HAP-1 (cell line): Measurements from ENCODE around the gene MADCAM1.

Source experiments
- DNase-seq, 2 experiments: peaks; one replicate each; pipeline ENCODE4 v3.0.0-alpha.2; 2016 to 2020; ENCODE audit warnings: low spot score in 2 of 2
- H3K27me3 ChIP-seq: fragments of 250-450 bp; sonication (Bioruptor Pico); 2 replicates; pipeline ENCODE4 v1.5.1; 2020; ENCODE audit warnings: low read depth, mild to moderate bottlenecking, moderate library complexity
- H3K36me3 ChIP-seq: fragments of 250-450 bp; sonication (Bioruptor Pico); replicated peaks from 2 replicates; pipeline ENCODE4 v1.5.1; 2020; ENCODE audit warnings: mild to moderate bottlenecking
- H3K4me1 ChIP-seq: fragments of 250-450 bp; sonication (Bioruptor Pico); 2 replicates; pipeline ENCODE4 v1.5.1; 2020; ENCODE audit warnings: mild to moderate bottlenecking
- H3K4me3 ChIP-seq: fragments of 250-450 bp; sonication (Bioruptor Pico); 2 replicates; pipeline ENCODE4 v1.5.1; 2020; ENCODE audit warnings: mild to moderate bottlenecking, moderate library complexity
- H3K9me3 ChIP-seq: fragments of 250-450 bp; sonication (Bioruptor Pico); 2 replicates; pipeline ENCODE4 v1.5.1; 2020; ENCODE audit warnings: mild to moderate bottlenecking, moderate library complexity
- in situ Hi-C: fragments of 300-500 bp; cut with MboI; formaldehyde crosslinking; loops from 3 replicates; pipeline ENCODE4 v1.14.3; 2020; ENCODE audit warnings: low sequenced_read_pairs, inconsistent platforms, mixed read lengths

Gene MADCAM1

DNA sequence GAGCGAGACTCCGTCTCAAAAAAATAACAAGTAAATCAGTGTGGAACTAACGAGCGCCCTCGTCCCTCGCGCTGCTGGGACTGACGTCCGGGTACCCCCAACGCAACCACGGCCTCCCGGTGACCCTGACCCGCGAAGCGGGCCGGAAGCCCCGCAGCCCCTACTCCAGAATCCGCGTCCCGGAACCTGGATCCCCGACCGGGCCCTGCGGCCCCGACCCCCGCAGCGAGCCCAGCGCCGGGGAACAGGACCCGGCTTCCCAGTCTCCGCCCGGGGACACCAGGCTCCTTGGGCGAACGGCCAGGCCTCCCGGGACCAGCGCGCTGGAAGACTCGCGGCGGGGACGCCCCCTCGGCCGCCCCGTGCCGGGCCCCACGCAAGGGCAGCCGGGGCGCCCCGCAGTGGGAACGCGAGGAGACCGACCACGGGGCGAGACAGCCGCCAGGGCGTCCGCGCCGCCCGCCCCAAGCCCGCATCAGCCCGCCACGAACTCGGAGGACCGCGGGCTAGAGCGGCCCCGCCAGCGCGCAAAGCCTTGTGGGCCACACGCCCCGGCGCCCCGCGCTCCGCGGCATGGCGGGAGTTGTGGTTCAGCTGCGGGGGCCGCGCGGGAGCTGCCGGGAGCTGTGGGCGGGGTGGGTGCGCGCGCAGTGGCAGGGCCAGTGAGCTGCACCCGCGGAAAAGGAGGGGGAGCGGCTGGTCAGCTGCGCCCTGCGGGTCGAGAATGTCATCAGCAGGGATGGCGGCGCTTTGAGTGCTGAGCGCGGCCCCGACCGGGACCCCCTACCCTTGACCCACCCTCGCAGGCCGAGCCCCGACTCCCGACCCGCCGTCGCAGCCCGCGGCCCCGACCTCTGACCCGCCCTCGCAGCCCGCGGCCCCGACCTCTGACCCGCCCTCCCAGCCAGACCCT lies 7.5 kb upstream of the MADCAM1 start:
- H3K4me1 ChIP-seq = peaks cover 5% of the 10 kb centered on the region; the same call in 1 of the 2 replicates
- peaks cover 4% of the 10 kb centered on the region; the same call in 1 of the 2 replicates for H3K36me3 ChIP-seq
- H3K9me3 ChIP-seq = no peaks in the 10 kb centered on the region
- peak overlapping the region; percentile 89 for H3K4me3 ChIP-seq
- in situ Hi-C loops = no loop called here
- H3K27me3 ChIP-seq = peaks cover 4% of the 10 kb centered on the region; the same call in 1 of the 2 replicates
- DNase-seq = peak; percentile 91 to 97

DNA sequence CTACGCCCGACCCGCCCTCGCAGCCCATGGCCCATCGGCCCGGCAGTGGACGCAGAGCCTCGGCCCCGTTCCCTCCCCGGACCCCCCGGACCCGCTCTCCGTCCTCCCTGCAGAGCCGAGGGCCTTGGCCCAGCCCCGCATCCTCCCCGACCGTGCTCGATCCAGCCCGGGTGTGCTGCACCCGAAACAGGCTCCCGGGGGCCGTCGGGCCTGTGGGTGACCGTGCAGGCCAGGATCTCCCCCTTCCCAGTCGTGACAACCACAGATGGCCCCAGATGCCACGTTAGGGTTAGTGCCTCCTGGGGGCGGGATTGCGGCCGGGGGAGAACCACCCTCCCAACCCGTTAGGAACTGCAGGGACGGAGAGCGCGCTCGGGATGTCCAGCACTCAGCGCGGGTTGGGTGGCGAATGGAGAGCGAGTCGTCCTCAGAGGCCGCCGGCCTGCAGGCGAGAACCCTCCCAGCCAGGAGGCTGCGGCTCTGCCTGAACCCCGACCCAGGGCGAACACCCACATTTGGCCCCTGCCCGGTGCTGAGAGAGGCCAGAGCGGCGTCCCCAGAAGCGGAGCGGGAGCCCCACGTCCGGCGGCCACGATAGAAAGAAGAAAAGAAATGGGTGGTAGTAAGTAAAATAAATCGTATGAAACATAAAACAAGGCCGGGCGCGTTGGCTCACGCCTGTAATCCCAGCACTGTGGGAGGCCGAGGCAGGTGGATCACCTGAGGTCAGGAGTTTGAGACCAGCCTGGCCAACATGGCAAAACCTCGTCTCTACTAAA lies 6.7 kb upstream of the MADCAM1 start:
- peaks cover 5% of the 10 kb centered on the region; the same call in 1 of the 2 replicates for H3K4me1 ChIP-seq
- H3K9me3 ChIP-seq = no peaks in the 10 kb centered on the region
- peaks cover 4% of the 10 kb centered on the region; the same call in 1 of the 2 replicates for H3K27me3 ChIP-seq
- peak in 1 of 2 experiments; percentile 52 for DNase-seq
- in situ Hi-C loops = no loop called here
- peaks cover 4% of the 10 kb centered on the region; the same call in 1 of the 2 replicates for H3K36me3 ChIP-seq
- peak overlapping the region; percentile 89 for H3K4me3 ChIP-seq

GRCh38 chr19:491146-491741 lies 5.0 kb upstream of the MADCAM1 start:
- Histone ChIP-seq H3K4me3 (no peak overlapping the region), H3K36me3 (peaks cover 4% of the 10 kb centered on the region; the same call in 1 of the 2 replicates), H3K9me3 (no peaks in the 10 kb centered on the region), H3K27me3 (no peaks in the 10 kb centered on the region), H3K4me1 (peaks cover 5% of the 10 kb centered on the region; the same call in 1 of the 2 replicates)
- DNase-seq = peak; percentile 2 to 50
- in situ Hi-C loops = no loop called here

DNA sequence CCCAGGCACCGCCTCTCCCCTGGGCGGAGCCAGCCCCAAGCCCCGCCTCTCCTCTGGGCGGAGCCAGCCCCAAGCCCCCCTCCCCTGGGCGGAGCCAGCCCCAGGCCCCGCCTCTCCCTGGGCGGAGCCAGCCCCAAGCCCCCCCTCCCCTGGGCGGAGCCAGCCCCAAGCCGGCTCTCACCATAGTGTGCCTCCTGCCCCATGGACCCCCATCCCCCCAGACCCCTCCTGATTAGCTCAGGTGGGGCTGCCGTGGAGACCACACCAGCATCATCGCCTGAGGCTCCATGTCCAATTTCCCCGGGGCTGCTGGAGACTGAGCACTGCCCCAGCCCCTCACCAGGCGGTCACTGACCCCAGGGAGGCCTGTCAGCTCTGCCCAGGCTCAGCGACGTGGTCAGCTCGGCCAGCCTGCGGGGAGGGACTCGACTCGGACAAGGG lies 4.2 kb upstream of the MADCAM1 start:
- Histone ChIP-seq H3K9me3 (no peaks in the 10 kb centered on the region), H3K36me3 (peaks cover 4% of the 10 kb centered on the region; the same call in 1 of the 2 replicates), H3K4me1 (peaks cover 5% of the 10 kb centered on the region; the same call in 1 of the 2 replicates), H3K27me3 (no peaks in the 10 kb centered on the region), H3K4me3 (no peak overlapping the region)
- peak in 1 of 2 experiments; percentile 42 for DNase-seq
- in situ Hi-C loops = no loop called here

GRCh38 chr19:493391-494170 lies 2.7 kb upstream of the MADCAM1 start:
- H3K4me1 ChIP-seq = peaks cover 5% of the 10 kb centered on the region; the same call in 1 of the 2 replicates
- H3K4me3 ChIP-seq = no peak overlapping the region
- in situ Hi-C loops = no loop called here
- DNase-seq = no peak
- H3K9me3 ChIP-seq = no peaks in the 10 kb centered on the region
- peaks cover 2% of the 10 kb centered on the region; the same call in 1 of the 2 replicates for H3K36me3 ChIP-seq
- H3K27me3 ChIP-seq = peaks cover 8% of the 10 kb centered on the region

DNA sequence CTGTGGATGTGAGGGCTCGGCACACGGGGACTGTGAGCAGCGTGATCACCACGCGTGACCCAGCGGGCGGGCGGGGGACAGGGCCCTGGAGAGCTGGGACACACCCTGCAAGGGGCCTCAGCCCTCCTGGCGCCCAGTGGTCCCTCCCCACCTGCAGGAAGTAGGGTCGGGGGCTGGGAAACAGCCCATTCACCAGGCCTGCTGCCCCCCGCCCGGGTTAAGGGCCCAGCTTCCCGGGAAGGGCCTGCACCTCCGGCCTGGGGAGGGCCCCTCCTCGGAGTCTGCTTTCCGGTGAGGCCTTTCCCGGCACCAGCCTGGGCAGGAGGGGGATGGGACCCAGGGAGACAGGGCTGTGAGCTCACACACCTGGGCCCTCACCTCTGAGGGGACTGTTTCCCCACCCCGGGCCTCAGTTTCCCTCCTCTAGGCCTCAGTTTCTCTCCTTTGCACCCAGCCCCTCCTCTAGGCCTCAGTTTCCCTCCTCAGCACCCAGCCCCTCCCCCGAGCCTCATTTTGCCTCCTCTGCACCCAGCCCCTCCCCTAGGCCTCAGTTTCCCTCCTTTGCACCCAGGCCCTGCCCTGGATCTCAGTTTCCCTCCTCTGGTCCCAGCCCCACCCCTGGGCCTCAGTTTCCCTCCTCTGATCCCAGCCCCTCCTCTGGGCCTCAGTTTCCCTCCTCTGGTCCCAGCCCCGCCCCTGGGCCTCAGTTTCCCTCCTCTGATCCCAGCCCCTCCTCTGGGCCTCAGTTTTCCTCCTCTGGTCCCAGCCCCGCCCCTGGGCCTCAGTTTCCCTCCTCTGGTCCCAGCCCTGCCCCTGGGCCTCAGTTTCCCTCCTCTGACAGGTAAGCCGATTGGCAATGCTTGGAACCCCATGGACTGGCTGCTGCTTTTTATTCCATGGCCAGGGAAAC lies 1.9 kb upstream of the MADCAM1 start:
- in situ Hi-C loops = no loop called here
- Histone ChIP-seq H3K27me3 (peaks cover 10% of the 10 kb centered on the region), H3K4me1 (peaks cover 5% of the 10 kb centered on the region; the same call in 1 of the 2 replicates), H3K4me3 (no peak overlapping the region), H3K9me3 (no peaks in the 10 kb centered on the region; the same call in 1 of the 2 replicates), H3K36me3 (no peaks in the 10 kb centered on the region)
- DNase-seq = no peak

DNA sequence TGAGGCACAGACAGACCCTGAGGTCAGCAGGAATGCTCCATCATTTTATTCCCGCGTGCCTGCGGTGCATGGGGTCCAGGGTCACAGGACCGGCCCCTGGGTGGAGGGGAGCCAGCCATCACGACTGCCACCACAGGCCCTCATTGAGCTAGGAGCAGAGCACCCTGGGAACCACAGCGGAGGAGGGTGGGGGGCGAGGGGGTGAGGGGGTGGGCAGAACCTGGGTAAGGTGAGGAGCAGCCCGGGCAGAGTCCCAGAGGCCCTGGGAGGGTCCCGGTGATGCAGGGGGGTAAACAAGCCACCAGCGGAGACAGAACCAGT lies 1.2 kb upstream of the MADCAM1 start:
- in situ Hi-C loops = no loop called here
- H3K4me3 ChIP-seq = no peak overlapping the region
- peaks cover 10% of the 10 kb centered on the region for H3K27me3 ChIP-seq
- peaks cover under 1% of the 10 kb centered on the region; the same call in 1 of the 2 replicates for H3K4me1 ChIP-seq
- no peaks in the 10 kb centered on the region; the same call in 1 of the 2 replicates for H3K9me3 ChIP-seq
- no peak for DNase-seq
- no peaks in the 10 kb centered on the region for H3K36me3 ChIP-seq

GRCh38 chr19:495402-496111 lies 729 bp upstream of the MADCAM1 start:
- H3K4me3 ChIP-seq = no peak overlapping the region
- peak; percentile 39 to 65 for DNase-seq
- H3K36me3 ChIP-seq = no peaks in the 10 kb centered on the region
- H3K9me3 ChIP-seq = no peaks in the 10 kb centered on the region; the same call in 1 of the 2 replicates
- H3K4me1 ChIP-seq = no peaks in the 10 kb centered on the region
- peaks cover 10% of the 10 kb centered on the region for H3K27me3 ChIP-seq
- in situ Hi-C loops = no loop called here

GRCh38 chr19:496986-497385 lies 700 bp downstream of the MADCAM1 start:
- H3K4me1 ChIP-seq = no peaks in the 10 kb centered on the region
- no peak for DNase-seq
- H3K9me3 ChIP-seq = no peaks in the 10 kb centered on the region; the same call in 1 of the 2 replicates
- H3K4me3 ChIP-seq = no peak overlapping the region
- H3K27me3 ChIP-seq = peaks cover 10% of the 10 kb centered on the region
- in situ Hi-C loops = no loop called here
- no peaks in the 10 kb centered on the region for H3K36me3 ChIP-seq

GRCh38 chr19:497491-497868 lies 1.2 kb downstream of the MADCAM1 start:
- no peak for DNase-seq
- H3K27me3 ChIP-seq = peaks cover 10% of the 10 kb centered on the region
- H3K4me1 ChIP-seq = no peaks in the 10 kb centered on the region
- in situ Hi-C loops = no loop called here
- peaks cover under 1% of the 10 kb centered on the region; the same call in 1 of the 2 replicates for H3K9me3 ChIP-seq
- H3K36me3 ChIP-seq = no peaks in the 10 kb centered on the region
- H3K4me3 ChIP-seq = peak overlapping the region; percentile 13; the same call in 1 of the 2 replicates

DNA sequence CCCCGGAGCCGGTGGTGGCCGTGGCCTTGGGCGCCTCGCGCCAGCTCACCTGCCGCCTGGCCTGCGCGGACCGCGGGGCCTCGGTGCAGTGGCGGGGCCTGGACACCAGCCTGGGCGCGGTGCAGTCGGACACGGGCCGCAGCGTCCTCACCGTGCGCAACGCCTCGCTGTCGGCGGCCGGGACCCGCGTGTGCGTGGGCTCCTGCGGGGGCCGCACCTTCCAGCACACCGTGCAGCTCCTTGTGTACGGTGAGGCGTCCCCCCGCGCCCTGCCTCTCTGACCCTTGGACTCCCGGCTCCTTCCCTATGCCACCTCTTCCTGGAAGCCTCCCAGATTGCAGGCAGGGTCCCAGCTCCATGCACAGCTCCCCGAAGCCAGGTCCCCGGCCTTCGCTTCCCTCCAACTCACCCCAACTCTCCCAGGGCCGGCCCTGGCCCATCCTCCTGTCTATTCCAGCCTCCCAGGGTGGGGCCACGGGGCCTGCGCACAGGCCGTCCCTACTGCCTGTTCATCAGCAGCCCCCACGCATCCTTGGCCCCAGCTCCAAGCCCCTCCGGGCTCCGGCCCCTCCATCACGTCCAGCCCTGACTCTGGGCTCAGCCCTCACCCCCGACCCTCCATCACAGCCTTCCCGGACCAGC lies 1.7 kb downstream of the MADCAM1 start:
- in situ Hi-C loops = no loop called here
- H3K27me3 ChIP-seq = peaks cover 10% of the 10 kb centered on the region
- H3K36me3 ChIP-seq = no peaks in the 10 kb centered on the region
- DNase-seq = no peak
- no peaks in the 10 kb centered on the region for H3K4me1 ChIP-seq
- no peak overlapping the region for H3K4me3 ChIP-seq
- H3K9me3 ChIP-seq = peaks cover 2% of the 10 kb centered on the region; the same call in 1 of the 2 replicates
